NCI-H2227 treated with DMSO at 0.1 percent for 48 hours (cell line): Measurements from ENCODE around the gene PLEKHM1.

Experiments
- DNase-seq: peaks from one replicate; lab custom pipeline; 2025; lab: John Stamatoyannopoulos, UW

The PLEKHM1 gene

GRCh38 chr17:45427181-45427835, 63.2 kb downstream of the PLEKHM1 start:
- DNase-seq: no peak

GRCh38 chr17:45426561-45426960, 64.0 kb downstream of the PLEKHM1 start:
- DNase-seq: no peak

- no peak for DNase-seq
These were observed 64.5 kb downstream of the PLEKHM1 start for GRCh38 chr17:45425984-45426413.

GRCh38 chr17:45425125-45425983, 65.2 kb downstream of the PLEKHM1 start:
- peak; percentile 71 for DNase-seq

GRCh38 chr17:45424769-45425124, 65.8 kb downstream of the PLEKHM1 start:
- DNase-seq: no peak

- no peak for DNase-seq
These were observed 66.6 kb downstream of the PLEKHM1 start for GRCh38 chr17:45423975-45424335.

- no peak for DNase-seq
These were observed 67.1 kb downstream of the PLEKHM1 start for GRCh38 chr17:45423304-45423974.

GRCh38 chr17:45414990-45415881, 75.3 kb downstream of the PLEKHM1 start:
- no peak for DNase-seq

GRCh38 chr17:45413498-45413923, 77.0 kb downstream of the PLEKHM1 start:
- DNase-seq: no peak

- no peak for DNase-seq
These were observed 79.0 kb downstream of the PLEKHM1 start for GRCh38 chr17:45411348-45412105.

- no peak for DNase-seq
These were observed 80.1 kb downstream of the PLEKHM1 start for GRCh38 chr17:45410144-45411091.

GRCh38 chr17:45409659-45410076, 80.9 kb downstream of the PLEKHM1 start:
- no peak for DNase-seq

GRCh38 chr17:45408611-45409421, 81.7 kb downstream of the PLEKHM1 start:
- DNase-seq: no peak

GRCh38 chr17:45406107-45406506, 84.4 kb downstream of the PLEKHM1 start:
- DNase-seq: no peak

GRCh38 chr17:45405250-45406086, 85.1 kb downstream of the PLEKHM1 start:
- no peak for DNase-seq

GRCh38 chr17:45404870-45405249, 85.7 kb downstream of the PLEKHM1 start:
- DNase-seq: no peak

GRCh38 chr17:45403906-45404490, 86.5 kb downstream of the PLEKHM1 start:
- DNase-seq: no peak

- no peak for DNase-seq
These were observed 87.6 kb downstream of the PLEKHM1 start for GRCh38 chr17:45402916-45403315.
